IMR-90 (cell line): ENCODE data around the gene TCF7L1. TPM values are rescaled to one million over a fixed set of nuclear protein-coding genes. Genes with fewer than 3 reads are reported as not detected.

Source experiments
- ATAC-seq: fragments of 200-7000 bp; cut with Tn5 transposase; 2 replicates; pipeline ENCODE4 v1.9.1; 2020; ENCODE audit warnings: low read depth, mild to moderate bottlenecking, moderate library complexity
- BruUV-seq: library from RNA; stranded (reverse); fragments of 400-500 nt; replicated peaks from 2 replicates; lab custom pipeline; 2021; lab: Mats Ljungman, UMichigan
- CTCF ChIA-PET: fragments of 300-600 bp; formaldehyde crosslinking; extraction: SDS; loops from one replicate; lab custom pipeline; 2021; ENCODE audit warnings: antibody characterized with exemption; lab: Yijun Ruan, JAX
- POLR2A ChIA-PET: fragments of 300-600 bp; sonication (Branson Sonifier 250); formaldehyde crosslinking; loops from one replicate; lab custom pipeline; 2022; ENCODE audit warnings: antibody characterized with exemption; ENCODE audit not compliant: unreplicated experiment; lab: Charles Lee
- DNase-seq: peaks from one replicate; pipeline ENCODE4 v3.0.0; 2013
- H2AFZ ChIP-seq: replicated peaks from 2 replicates; pipeline ENCODE3; 2013; ENCODE audit warnings: low read length, mild to moderate bottlenecking; ENCODE audit not compliant: poor library complexity
- H2AK5ac ChIP-seq: 2 replicates; pipeline ENCODE4 v1.6.1; 2013; ENCODE audit warnings: low read depth, low read length, inconsistent platforms
- H2AK9ac ChIP-seq: replicated peaks from 2 replicates; pipeline ENCODE3; 2013; ENCODE audit warnings: mild to moderate bottlenecking, low read depth, low read length, moderate library complexity; ENCODE audit not compliant: poor library complexity
- H2BK120ac ChIP-seq: 2 replicates; pipeline ENCODE4 v1.6.1; 2013; ENCODE audit warnings: low read depth, low read length, inconsistent platforms
- H2BK15ac ChIP-seq: 3 replicates; pipeline ENCODE4 v1.6.1; 2013; ENCODE audit warnings: low read depth, low read length, inconsistent platforms
- H2BK20ac ChIP-seq: 2 replicates; pipeline ENCODE4 v1.6.1; 2013; ENCODE audit warnings: low read depth, mild to moderate bottlenecking, inconsistent platforms, low read length, moderate library complexity
- H2BK5ac ChIP-seq: 2 replicates; pipeline ENCODE4 v1.6.1; 2013; ENCODE audit warnings: mild to moderate bottlenecking, low read depth, low read length, inconsistent platforms; ENCODE audit not compliant: poor library complexity, severe bottlenecking
- H3K14ac ChIP-seq: replicated peaks from 2 replicates; pipeline ENCODE4 v1.6.1; 2013; ENCODE audit warnings: low read depth, low read length, inconsistent platforms
- H3K18ac ChIP-seq: 2 replicates; pipeline ENCODE4 v1.6.1; 2013; ENCODE audit warnings: low read depth, low read length, control low read depth
- H3K23ac ChIP-seq: 2 replicates; pipeline ENCODE4 v1.6.1; 2013; ENCODE audit warnings: low read depth, low read length, inconsistent platforms
- H3K27ac ChIP-seq: 2 replicates; pipeline ENCODE4 v1.5.1; 2013; ENCODE audit warnings: mild to moderate bottlenecking, control low read depth, low read length; ENCODE audit not compliant: insufficient read depth
- H3K27me3 ChIP-seq: 2 replicates; pipeline ENCODE4 v1.6.1; 2013; ENCODE audit warnings: low read length; ENCODE audit not compliant: control insufficient read depth, insufficient read depth
- H3K36me3 ChIP-seq: 2 replicates; pipeline ENCODE4 v1.6.1; 2013; ENCODE audit warnings: low read length, mixed read lengths; ENCODE audit not compliant: control insufficient read depth, insufficient read depth
- H3K4ac ChIP-seq: 2 replicates; pipeline ENCODE4 v1.6.1; 2013; ENCODE audit warnings: low read depth, low read length, inconsistent platforms
- H3K4me1 ChIP-seq: 2 replicates; pipeline ENCODE4 v1.6.1; 2013; ENCODE audit warnings: low read length, mixed read lengths; ENCODE audit not compliant: control insufficient read depth, insufficient read depth
- H3K4me2 ChIP-seq: 2 replicates; pipeline ENCODE4 v1.6.1; 2013; ENCODE audit warnings: low read depth, mild to moderate bottlenecking, control low read depth, low read length, moderate library complexity
- H3K4me3 ChIP-seq: 2 replicates; pipeline ENCODE4 v1.5.1; 2013; ENCODE audit warnings: low read depth, mild to moderate bottlenecking, control low read depth, low read length, moderate library complexity; ENCODE audit not compliant: insufficient read depth
- H3K56ac ChIP-seq: 2 replicates; pipeline ENCODE4 v1.6.1; 2013; ENCODE audit warnings: low read length, inconsistent platforms; ENCODE audit not compliant: insufficient read depth; ENCODE audit errors: extremely low read depth
- H3K79me1 ChIP-seq, 2 experiments: 2 replicates each; pipeline ENCODE4 v1.6.1; 2013; ENCODE audit warnings: low read length in 2 of 2, inconsistent platforms in 1 of 2, low read depth in 1 of 2
- H3K9ac ChIP-seq: 2 replicates; pipeline ENCODE4 v1.6.1; 2013; ENCODE audit warnings: low read depth, low read length, control low read depth
- H3K9me1 ChIP-seq: 2 replicates; pipeline ENCODE4 v1.6.1; 2013; ENCODE audit warnings: low read length, inconsistent platforms; ENCODE audit not compliant: insufficient read depth
- H3K9me3 ChIP-seq: 2 replicates; pipeline ENCODE4 v1.6.1; 2013; ENCODE audit warnings: low read length; ENCODE audit not compliant: control insufficient read depth, insufficient read depth
- H4K20me1 ChIP-seq: 2 replicates; pipeline ENCODE4 v1.6.1; 2013; ENCODE audit warnings: low read length, inconsistent platforms; ENCODE audit not compliant: insufficient read depth
- H4K5ac ChIP-seq: 2 replicates; pipeline ENCODE4 v1.6.1; 2013; ENCODE audit warnings: mild to moderate bottlenecking, low read depth, low read length, control low read depth
- H4K8ac ChIP-seq, 2 experiments: 2 replicates each; pipeline ENCODE4 v1.6.1; 2013; ENCODE audit warnings: low read depth in 2 of 2, low read length in 2 of 2, control low read depth in 1 of 2, inconsistent platforms in 1 of 2
- H4K91ac ChIP-seq: 2 replicates; pipeline ENCODE4 v1.6.1; 2013; ENCODE audit warnings: low read depth, low read length, inconsistent platforms; ENCODE audit not compliant: insufficient read depth
- BHLHE40 ChIP-seq: fragments of 150-350 bp; IDR thresholded peaks from 2 replicates; pipeline ENCODE4 v1.6.1; 2016; ENCODE audit warnings: mild to moderate bottlenecking, low read depth, low read length
- CHD1 ChIP-seq: IDR thresholded peaks from 2 replicates; pipeline ENCODE4 v1.6.1; 2012; ENCODE audit warnings: low read depth, low read length, improper control_type of control experiment
- FOS ChIP-seq: fragments of 150-350 bp; IDR thresholded peaks from 2 replicates; pipeline ENCODE4 v1.6.1; 2016; ENCODE audit warnings: low read depth, low read length
- POLR2A ChIP-seq: IDR thresholded peaks from 2 replicates; pipeline ENCODE4 v1.6.1; 2012; ENCODE audit warnings: mild to moderate bottlenecking, low read depth, low read length
- WGBS, 2 experiments: methylation state at CpG; one replicate each; pipeline versions ENCODE4 v1.1.5 to v1.1.7; 2013; ENCODE audit warnings: missing lambda C conversion rate in 2 of 2; ENCODE audit not compliant: insufficient read length in 1 of 2; ENCODE audit errors: extremely low coverage in 2 of 2; 5-methylcytosine and 5-hydroxymethylcytosine counted together
- dilution Hi-C: fragments of 300-500 bp; cut with HindIII; formaldehyde crosslinking; loops from one replicate; pipeline ENCODE4 v1.14.3; 2018; ENCODE audit warnings: low sequenced_read_pairs; ENCODE audit not compliant: unreplicated experiment
- in situ Hi-C: fragments of 300-500 bp; cut with MboI; formaldehyde crosslinking; loops from 3 replicates; pipeline ENCODE4 v1.14.3; 2019; ENCODE audit warnings: low sequenced_read_pairs, inconsistent platforms, mixed read lengths
- intact Hi-C: fragments of 100-400 bp; cut with micrococcal nuclease; formaldehyde crosslinking; loops from 2 replicates; pipeline ENCODE4 v1.10.0; 2022
- polyA plus RNA-seq, 3 experiments: library from polyadenylated mRNA; depleted of rRNA; stranded (reverse); fragments of >200 nt; gene quantifications; 2 replicates each; pipeline ENCODE4 v1.2.3, GENCODE V29; 2012; ENCODE audit warnings: low replicate concordance in 1 of 3
- total RNA-seq: library from RNA; depleted of rRNA; stranded (reverse); fragments of >200 nt; gene quantifications from 2 replicates; pipeline ENCODE4 v1.2.3, GENCODE V29; 2012
- TF ChIP-seq, protein P1 (sequence below): fragments of 150-350 bp; IDR thresholded peaks from 2 replicates; pipeline ENCODE4 v1.6.1; 2017; ENCODE audit warnings: mild to moderate bottlenecking, antibody characterized with exemption, low read length, low read depth

TCF7L1 gene
- total and polyA plus RNA-seq, 2 of the 4 experiments (the other 2 are of a cell fraction): 0.72 to 11.1 TPM

DNA sequence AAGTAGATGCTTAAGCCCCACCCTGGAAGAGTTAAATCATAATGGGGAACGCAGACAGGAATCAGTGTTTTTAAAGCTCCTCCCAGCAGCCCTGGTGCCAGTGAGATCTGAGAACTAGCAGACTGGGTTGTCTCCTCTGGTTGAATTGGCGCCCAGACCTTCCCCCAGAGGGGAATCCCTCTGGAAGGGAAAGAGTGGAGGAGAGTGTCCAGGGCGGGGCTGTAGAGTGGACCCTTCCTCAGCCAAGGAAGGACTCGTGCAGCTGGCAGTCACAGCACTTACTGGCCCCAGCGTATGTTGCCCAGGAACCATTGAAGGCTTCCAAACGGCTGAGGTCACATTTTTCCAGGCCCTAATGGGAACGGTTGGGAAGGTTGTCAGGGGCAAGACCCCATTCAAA lies 132.1 kb downstream of the TCF7L1 start:
- peak overlapping the region; percentile 20 for H2BK20ac ChIP-seq
- H2BK5ac ChIP-seq: no peak overlapping the region
- no peak overlapping the region for H3K4me3 ChIP-seq
- ChIA-PET CTCF (interaction anchor here (1.7 kb wide), 1 partner anchor 132 kb away, joined by 5 read pairs; the partner anchor contains the start of gene TCF7L1), POLR2A (no interaction called here)
- peak overlapping the region; percentile 66 for H2AFZ ChIP-seq
- no TSS peak for BruUV-seq
- peak overlapping the region in 1 of 2 experiments; percentile 57; a peak in 1 of 4 replicates for H4K8ac ChIP-seq
- H4K91ac ChIP-seq: peak overlapping the region; percentile 19
- no peaks in the 10 kb centered on the region for H3K36me3 ChIP-seq
- peak overlapping the region; percentile 24 for H2AK9ac ChIP-seq
- H2AK5ac ChIP-seq: peak overlapping the region; percentile 78; the same call in 1 of the 2 replicates
- H3K4me2 ChIP-seq: no peak overlapping the region
- peak overlapping the region; percentile 63; the same call in 1 of the 2 replicates for H3K4ac ChIP-seq
- H4K5ac ChIP-seq: no peak overlapping the region
- H2BK120ac ChIP-seq: peak overlapping the region; percentile 84
- 0 out of 2 replicates have a peak overlapping the region, but pooled peaks have one; percentile 68 for H3K14ac ChIP-seq
- no peak for DNase-seq
- TF ChIP-seq POLR2A (no peak), CHD1 (no peak), FOS (no peak), BHLHE40 (no peak)
- TF ChIP-seq, protein P1, sequence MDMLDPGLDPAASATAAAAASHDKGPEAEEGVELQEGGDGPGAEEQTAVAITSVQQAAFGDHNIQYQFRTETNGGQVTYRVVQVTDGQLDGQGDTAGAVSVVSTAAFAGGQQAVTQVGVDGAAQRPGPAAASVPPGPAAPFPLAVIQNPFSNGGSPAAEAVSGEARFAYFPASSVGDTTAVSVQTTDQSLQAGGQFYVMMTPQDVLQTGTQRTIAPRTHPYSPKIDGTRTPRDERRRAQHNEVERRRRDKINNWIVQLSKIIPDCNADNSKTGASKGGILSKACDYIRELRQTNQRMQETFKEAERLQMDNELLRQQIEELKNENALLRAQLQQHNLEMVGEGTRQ: no peak
- H3K9me3 ChIP-seq: no peaks in the 10 kb centered on the region
- H3K56ac ChIP-seq: no peak overlapping the region
- H3K23ac ChIP-seq: no peak overlapping the region
- no peak overlapping the region for H3K9ac ChIP-seq
- intact Hi-C loops: no loop called here
- in situ Hi-C loops: no loop called here
- H3K27ac ChIP-seq: no peak overlapping the region
- peaks cover 18% of the 10 kb centered on the region for H3K9me1 ChIP-seq
- peaks cover 18% of the 10 kb centered on the region for H3K4me1 ChIP-seq
- H4K20me1 ChIP-seq: peaks cover 4% of the 10 kb centered on the region; the same call in 1 of the 2 replicates
- dilution Hi-C loops: no loop called here
- no peak for ATAC-seq
- H2BK15ac ChIP-seq: peak overlapping the region; percentile 47; the same call in 1 of the 3 replicates
- WGBS, 2 experiments: 55% methylated on average over 2 of the region's 7 CpGs; no CpG with 5 or more reads in 1 of the 2 experiments
- H3K79me1 ChIP-seq: peaks cover 4 to 66% of the 10 kb centered on the region in 2 experiments
- no peak overlapping the region for H3K18ac ChIP-seq
- H3K27me3 ChIP-seq: no peaks in the 10 kb centered on the region
